IPS-11a (cell line): ENCODE data around the gene DHX16.

Experiments used
- H3K4me3 ChIP-seq: one replicate; pipeline ENCODE4 v1.5.1; 2013; ENCODE audit warnings: low read depth, low read length, control low read depth

Gene DHX16

DNA sequence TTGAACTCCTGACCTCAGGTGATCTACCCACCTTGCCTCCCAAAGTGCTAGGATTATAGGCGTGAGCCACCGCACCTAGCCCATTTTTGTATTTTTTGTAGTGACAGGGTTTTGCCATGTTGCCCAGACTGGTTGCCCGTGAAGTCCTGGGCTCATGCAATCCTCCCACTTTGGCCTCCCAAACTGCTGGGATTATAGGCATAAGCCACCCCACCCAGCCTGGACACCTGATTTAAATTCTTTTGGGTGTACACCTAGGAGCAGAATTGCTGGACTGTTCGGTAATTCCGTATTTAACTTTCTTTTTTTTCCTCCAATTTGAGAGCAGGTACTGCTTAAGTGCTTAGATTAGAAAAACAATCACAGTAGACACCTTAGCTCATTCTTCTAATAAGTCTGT is 23.6 kb upstream of the DHX16 start:
- H3K4me3 ChIP-seq: no peak overlapping the region

DNA sequence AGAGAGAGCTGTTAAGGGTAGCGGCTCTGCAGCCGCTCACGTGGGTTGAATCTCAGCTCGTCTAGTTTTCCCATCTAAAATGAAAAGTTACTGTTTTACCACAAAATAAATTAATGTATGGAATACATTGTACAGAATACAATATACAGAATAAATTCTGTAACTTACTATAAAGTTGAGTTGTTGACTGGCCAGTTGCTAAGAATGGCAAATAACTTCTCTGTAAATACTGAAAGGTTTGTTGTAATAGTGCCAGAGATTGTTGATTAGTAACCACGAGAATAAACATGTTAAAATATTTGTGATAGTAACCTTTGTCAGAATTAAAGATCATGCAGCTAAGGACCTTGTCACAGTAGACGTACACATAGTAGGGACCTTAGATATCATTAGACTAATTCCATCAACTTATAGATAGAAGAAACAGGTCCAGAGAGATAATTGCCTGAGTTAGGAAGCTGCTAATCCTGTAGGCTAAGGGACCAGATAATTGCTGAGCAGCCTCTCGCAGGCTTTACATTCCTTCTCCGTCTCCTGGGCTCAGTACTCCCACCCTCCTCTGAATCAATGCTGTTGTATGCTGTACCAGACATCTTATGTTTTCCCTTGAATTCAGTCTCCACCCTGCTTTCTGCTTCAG is 18.5 kb upstream of the DHX16 start:
- H3K4me3 ChIP-seq: peak overlapping the region; percentile 72

DNA sequence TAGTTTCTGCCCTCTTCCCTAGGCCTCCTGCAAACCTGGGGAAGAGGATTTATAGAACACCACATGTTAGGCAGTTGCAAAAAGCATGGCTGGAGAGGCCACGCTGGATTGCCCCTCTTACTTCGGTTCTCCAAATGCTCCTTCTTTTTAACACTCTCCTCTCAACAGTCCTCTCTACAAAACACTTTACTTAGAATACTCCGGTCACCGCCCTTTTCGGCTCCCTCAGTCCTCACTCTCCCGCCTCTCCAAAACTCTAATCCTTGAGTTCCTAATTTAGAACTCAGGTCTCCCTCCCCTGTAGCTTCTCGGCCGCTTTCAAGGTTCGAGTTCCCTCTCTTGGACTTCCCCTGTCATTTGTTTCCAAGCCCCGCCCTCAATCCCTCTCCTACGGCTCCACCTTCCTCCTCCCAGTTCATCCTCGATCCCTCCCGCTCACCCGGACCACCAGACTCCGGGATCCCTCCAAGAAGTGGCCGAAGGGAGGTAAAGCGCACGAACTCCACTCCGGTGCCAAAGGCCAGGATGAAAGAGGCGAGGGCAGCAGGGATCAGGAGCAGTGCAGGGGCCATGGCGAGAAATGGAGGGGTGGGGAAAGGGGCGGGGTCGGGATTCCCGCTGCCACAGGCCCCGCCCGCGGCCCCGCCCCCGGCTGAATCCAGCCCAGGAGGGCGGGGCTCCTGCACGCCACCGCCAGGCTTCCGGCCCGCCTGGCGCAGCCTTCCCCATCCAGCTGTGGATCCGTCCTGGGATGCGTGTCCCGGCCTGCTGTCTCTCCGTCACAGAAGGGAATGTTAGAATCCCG is 17.8 kb upstream of the DHX16 start, which contains the start of gene NRM:
Gene NRM (minus strand): TSS at position 582 of the 805 bp plus-strand sequence. CDS start 10 bp downstream, at position 572.
- peak within 1 kb of the TSS; percentile 72 for H3K4me3 ChIP-seq

GRCh38 chr6:30689985-30690384 is 17.2 kb upstream of the DHX16 start:
- peak overlapping the region; percentile 72 for H3K4me3 ChIP-seq

DNA sequence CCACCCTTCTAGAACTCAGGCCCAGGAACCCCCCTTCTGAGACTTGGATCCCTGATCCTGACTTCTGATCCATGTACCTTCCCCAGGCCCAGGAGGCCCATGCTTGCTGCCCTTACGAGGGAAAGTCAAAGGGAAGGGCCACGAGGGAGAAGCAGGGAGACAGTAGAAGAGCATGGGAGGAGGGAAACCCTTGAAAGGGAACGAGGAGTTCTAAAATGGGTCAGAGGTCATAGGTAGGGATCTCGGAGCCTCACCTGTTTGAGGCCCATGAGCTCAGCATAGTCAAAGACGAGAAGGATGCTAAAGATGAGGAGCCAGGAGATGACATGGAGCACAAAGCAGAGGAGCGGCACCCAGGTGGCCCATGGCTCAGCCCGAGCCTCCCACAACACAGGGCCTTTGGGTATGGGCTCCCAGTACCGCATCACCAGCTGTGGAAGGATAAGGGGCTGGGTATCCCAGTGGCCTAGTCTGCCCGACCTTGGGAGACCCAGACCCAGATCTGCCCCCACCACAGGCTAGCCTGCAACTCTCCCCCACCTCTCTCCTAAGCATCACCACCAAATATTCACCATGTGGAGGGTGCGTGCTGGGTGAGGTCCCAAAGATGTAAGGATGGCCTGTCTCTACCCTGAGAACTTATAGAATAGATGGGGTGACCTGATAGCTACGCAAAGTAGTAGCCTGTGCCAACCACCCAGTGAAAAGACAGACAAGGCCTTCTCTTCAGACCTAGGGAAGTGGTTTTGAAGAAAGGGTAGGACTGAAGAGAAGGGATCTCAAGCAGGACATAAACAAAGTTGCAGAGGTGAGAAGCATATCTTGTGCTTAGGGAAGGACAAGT is 16.4 kb upstream of the DHX16 start:
- no peak overlapping the region for H3K4me3 ChIP-seq

DNA sequence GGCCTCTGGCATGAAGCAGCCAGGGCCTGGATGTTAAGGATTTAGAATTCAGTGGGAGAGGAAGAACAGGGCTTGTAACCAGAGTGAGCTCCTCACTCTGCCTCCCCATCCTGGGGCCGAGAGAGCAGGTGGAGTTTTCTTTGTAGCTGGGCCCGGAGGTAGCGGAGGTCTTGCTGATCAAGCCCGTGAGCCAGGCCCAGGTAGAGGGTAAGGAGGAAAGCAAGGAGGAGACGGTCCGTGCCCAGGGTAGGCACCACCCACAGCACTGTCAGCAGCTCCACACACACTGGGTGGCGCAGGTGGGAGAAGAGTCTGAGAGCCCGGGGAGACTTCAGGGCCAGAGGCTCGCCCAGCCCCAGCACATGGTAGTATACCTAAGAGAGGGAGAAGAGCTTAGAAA is 15.8 kb upstream of the DHX16 start:
- no peak overlapping the region for H3K4me3 ChIP-seq

DNA sequence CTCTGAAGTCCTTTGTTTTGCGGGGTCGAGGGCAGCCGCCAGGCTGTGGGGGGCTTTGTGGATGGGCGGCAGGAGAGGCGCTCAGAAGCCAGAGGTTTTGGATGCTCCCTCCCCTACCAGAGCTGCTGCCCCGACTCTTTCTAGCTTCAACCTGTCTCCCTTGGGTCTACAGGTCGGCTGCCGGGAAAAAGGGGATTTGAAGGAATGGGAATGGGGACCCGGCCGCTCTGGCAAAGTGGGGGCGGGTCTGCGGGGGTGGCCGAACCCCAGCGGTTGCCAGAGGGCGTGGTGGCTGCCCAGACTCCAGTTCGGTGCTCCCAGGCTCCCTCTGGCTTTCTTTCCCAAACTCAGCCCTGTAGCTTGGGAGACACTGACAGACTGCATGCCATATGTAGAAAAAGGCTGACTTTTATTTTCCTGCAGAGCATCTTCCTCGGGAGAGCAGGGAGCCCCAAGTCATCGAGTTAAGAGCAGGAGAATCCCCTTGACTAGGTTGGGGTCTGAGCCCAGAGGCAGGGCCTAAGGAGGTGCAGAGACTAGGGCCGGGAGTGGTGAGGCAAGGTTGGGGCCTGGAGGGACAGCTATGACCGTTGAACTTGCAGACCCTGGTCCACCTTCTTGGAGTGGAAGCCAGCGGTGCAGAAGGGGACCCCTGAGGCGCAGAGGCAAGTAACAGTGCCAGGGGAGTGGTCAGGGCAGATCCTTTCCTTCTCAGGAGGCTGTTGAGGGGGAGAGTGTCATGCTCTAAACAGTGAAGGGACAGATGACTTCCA is 15.0 kb upstream of the DHX16 start:
- H3K4me3 ChIP-seq: peak overlapping the region; percentile 78

DNA sequence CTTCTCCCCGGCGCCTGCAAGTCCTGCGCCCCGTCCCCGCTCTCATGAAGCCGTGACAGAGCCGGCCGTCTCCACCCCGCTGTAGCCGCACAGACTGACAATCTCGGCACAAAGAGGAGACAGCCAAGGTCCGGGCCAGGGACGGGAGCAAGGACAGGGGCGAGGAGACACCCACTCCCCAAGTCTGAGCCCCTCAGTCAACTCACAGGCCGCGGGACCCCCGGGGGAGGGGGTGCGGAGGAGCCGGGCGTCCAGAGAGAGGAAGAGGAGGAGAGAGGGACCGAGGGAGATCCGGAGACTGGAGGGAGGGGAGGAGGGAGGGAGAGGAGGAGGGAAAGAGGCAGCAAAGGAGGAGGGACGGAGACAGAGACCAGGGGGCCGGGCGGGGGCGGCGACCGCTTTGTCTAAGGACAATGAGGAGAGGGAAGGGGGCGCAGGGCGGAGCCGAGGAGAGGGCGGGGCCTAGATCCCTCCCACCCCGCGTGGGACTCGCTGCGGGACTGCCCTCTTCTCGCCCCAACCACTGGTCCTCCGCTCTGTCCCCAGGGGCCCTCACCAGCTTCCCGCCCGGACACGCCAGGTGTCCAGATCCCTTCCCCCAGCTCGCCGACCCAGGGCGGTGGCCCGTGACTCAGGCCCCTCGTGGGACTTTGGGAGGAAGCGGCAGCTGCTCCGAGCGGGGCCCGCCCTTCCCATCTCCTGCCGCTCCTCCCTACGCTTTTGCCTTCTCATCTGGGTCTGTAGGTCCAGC is 14.3 kb upstream of the DHX16 start:
- H3K4me3 ChIP-seq: peak overlapping the region; percentile 78

DNA sequence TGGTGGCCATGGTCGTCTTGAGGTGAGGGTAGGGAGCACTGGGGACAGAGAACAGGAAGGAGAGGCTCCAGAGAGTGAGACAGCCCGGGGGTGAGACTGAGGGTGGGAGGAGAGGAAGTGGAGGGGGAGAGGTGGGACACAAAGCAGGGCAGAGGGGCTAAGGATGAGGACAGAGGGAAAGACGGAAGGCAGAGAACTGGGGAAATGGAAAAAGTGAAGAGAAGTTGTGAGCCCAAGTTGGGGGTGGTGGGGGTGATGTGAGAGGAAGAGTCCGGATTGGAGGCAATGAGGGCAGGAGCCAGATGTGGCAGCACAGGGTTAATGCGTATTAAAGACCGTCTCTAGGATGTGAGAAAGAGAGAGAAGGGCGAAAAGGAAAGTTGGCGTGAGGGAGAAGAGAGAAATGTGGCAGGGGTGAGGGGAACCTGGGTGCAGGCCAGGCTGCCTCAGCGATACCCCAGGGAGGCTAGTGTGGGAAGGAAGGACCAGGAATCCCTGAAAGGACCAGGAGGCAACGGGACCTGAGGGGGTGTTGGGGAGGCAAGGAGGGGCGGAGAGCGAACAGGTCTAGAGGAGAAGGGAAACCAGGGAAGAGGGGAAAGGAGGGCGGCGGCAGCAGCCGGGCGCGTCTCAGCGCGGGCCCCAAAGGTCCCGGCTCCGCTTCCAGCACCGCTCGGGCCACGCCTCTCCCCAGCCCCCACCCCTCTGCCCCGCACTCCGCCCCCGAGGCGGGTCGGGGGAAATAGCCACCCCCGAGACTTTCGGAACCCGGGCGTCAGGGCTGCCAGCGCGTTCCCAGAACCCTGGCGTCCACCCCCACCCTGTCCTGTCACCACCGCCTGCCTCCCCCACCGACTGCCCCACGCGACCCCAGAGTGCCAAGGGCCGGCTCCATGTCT is 13.5 kb upstream of the DHX16 start, which contains the start of gene PPP1R18:
Gene PPP1R18 (minus strand): TSS at position 637 of the 899 bp plus-strand sequence. CDS start 627 bp downstream, at position 10.
- H3K4me3 ChIP-seq: peak within 1 kb of the TSS; percentile 78

GRCh38 chr6:30685157-30686008 is 12.6 kb upstream of the DHX16 start:
- H3K4me3 ChIP-seq: no peak overlapping the region

DNA sequence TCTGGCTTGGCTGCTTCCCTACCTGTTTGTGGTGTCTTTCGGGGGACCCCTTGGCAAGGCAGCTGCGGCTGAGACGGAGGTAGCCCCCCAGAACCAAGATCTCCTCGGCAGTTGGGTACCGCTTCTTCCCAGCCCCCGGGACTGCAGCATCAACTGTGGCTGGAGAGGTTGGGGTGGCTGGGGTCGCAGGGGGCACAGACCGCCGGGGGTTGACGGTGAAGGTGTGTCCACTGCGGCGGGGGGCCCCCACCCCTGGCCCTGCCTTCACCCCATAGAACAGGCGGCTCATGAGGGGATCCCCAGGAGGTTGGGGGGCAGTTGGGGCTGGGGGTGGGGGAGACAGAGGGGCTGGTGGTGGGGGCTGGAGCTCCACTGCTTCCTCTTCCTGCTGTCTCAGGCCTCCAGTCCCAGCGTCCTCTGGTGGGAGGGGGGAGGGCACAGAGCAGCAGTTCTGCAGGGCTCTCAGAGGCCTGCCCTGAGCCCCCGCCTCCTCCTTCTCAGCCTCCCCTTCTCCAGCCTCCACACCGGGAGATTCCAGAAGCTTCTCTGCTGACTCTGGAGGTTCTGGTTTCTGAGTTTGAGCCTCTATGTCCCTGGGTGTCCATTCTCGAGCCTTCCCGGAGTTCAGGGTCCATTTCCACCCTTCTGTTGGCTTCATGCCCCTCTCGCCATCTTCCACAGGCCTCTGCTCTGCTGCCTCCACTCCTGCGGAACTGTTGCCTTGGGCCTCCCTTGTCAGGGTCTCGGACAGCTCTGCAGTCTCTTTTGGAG is 11.8 kb upstream of the DHX16 start:
- no peak overlapping the region for H3K4me3 ChIP-seq

- no peak overlapping the region for H3K4me3 ChIP-seq
These were observed 11.2 kb upstream of the DHX16 start for GRCh38 chr6:30683980-30684338.

GRCh38 chr6:30683183-30683979 is 10.6 kb upstream of the DHX16 start:
- no peak overlapping the region for H3K4me3 ChIP-seq

GRCh38 chr6:30682143-30683117 is 9.6 kb upstream of the DHX16 start:
- H3K4me3 ChIP-seq: no peak overlapping the region

- H3K4me3 ChIP-seq: no peak overlapping the region
These were observed 8.9 kb upstream of the DHX16 start for GRCh38 chr6:30681766-30682142.
